Activated CD8-positive, alpha-beta memory T cell treated with anti-CD3 and anti-CD28 coated beads for 4 hours (primary cell): ENCODE measurements around the gene STARD9.
"Not testable (repeated sequence)": the region's sequence is repeated elsewhere in the genome, so short reads cannot be mapped to it uniquely, and the experiment has no call there.

Source experiments
- DNase-seq, 2 donors: peaks; one replicate each; pipeline ENCODE4 v3.0.0-alpha.2; 2020; ENCODE audit warnings: low read depth in 2 of 2

The STARD9 gene

GRCh38 chr15:42575188-42576039 lies at the start of gene STARD9:
STARD9 (plus strand) TSS chr15:42575606; CDS start chr15:42575716, 110 bp downstream.
- DNase-seq: peak; percentile 90 to 91

DNA sequence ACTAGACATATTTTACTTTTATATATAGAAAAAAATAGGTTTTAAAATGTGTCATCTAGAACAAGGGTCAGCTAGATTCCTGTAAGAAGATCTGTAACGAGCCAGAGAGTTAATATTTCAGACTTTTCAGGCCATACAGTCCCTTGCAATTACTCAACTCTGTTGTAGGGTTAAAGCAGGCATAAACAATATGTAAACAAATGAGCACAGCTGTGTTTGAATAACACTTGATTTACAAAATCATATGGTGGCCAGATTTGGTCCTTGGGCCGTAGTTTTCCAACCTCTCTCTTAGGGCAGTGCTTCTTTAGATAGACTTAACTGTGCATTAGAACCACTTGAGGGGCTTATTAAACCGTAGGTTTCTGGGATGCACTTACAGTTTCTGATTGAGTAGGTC lies 46.4 kb upstream of the STARD9 start:
- no peak for DNase-seq

DNA sequence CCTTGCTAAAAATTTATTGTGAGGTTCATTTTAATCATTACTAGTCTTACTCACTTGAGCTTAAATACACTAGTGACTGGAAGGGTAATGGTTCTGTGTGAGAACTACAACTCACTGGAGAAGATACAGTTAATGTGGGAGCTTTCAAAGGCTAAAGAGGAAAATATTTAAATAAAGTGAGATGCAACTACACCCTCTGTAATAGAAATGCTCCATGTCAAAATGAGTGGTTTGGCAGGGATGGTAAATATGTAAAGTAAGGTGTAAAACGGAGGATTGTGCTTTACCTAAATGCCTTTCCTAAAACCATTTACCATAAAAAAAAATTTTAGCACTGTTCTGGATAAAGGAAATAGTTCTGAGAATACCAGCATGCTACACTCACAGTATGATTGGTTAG lies 42.2 kb upstream of the STARD9 start:
- no peak for DNase-seq

DNA sequence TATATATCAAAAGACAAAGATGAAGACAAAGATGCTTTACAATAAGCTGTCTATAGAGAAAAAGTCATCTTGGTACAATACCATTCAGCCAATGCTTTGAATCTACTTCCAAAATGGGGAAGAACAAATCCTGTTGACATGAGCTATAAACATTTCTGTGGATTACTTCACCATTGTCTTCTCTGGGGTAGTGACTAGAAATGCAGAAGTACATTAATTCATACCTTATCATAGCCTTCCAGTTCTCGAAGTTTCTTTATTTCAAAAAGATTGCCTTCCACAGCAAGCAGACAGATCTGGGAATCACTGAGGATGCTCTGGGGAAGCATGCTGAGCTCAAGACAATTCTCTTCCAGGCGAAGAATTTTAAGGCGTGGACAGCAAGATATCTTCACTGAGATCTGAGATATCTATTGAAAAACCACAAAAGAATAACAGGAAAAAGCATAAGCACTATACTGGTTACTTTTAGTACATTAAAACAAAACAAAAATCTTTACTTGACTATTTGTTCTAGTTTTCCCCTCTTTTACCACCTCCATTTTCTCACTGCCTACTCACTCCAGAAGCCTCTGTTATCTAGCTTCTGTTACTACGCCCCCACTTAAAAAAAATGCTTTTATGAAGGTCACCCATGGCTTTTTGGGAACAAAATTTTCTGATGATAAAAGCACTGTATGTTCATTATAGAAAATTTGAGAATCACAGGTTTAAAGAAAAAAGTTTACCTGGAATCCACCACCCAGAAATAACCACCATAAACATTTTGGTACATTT lies 30.4 kb upstream of the STARD9 start:
- DNase-seq: no peak

- no peak for DNase-seq
These were observed 27.5 kb upstream of the STARD9 start for GRCh38 chr15:42547918-42548248.

GRCh38 chr15:42548249-42549031 lies 27.0 kb upstream of the STARD9 start, which contains the start of the genes HAUS2 and LRRC57:
HAUS2 (plus strand) TSS chr15:42548838; CDS start chr15:42548873, 35 bp downstream.
LRRC57 (minus strand) TSS chr15:42548793; CDS start chr15:42548434, 359 bp downstream.
- DNase-seq: peak; percentile 75 to 78

- DNase-seq: no peak
These were observed 26.3 kb upstream of the STARD9 start for GRCh38 chr15:42549032-42549491.

- no peak for DNase-seq
These were observed 25.5 kb upstream of the STARD9 start for GRCh38 chr15:42549741-42550392.

GRCh38 chr15:42553554-42553953 lies 21.9 kb upstream of the STARD9 start:
- no peak for DNase-seq

DNA sequence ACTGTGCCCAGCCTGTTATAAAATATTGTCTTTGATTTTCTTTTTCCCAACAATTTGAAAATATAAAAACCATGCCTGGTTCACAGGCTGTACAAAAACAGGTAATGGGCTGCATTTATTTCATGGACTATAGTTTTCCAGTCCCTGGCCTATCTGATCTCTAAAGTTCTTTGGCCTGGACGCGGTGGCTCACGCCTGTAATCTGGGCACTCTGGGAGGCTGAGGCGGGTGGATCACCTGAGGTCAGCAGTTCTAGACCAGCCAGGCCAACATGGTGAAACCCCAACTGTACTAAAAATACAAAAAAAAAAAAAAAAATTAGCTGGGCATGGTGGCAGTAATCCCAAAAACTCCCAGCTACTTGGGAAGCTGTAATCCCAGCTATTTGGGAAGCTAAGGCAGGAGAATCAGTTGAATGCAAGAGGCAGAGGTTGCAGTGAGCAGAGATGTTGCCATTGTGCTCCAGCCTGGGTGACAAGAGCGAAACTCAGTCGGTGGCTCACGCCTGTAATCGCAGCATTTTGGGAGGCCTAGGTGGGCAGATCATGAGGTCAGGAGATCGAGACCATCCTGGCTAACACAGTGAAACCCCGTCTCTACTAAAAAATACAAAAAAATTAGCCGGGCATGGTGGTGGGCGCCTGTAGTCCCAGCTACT lies 18.7 kb upstream of the STARD9 start:
- not testable (repeated sequence) for DNase-seq

- DNase-seq: no peak
These were observed 16.7 kb upstream of the STARD9 start for GRCh38 chr15:42558739-42559138.

DNA sequence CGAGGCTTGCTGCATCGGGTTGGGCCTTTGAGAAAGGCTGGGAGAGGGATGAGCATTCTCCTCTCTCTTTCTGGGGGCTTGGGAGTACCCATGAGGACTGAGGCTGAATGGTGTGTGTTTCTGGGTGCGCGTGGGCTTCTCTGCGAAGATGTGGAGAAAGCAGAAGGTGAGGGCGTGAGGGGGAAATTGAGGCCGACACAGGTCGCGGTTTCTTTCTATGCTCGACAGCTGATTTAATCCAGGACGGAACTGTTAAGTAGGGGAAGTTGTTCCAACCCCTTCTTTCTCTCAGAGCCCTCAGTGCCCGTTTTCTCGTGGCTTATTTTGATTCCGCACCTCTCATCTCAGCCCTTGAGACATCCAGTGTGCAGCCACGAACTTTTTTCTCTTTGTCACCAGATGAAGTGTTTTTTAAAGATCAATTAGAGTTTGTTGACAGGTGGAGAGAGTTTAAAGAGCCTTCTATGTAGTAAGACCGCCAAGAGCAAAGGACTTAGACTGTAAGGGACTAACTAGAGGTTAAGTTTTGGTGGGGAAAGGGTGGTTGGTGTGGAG lies 711 bp downstream of the STARD9 start:
- DNase-seq: peak in 1 of 2 donors; percentile 10

DNA sequence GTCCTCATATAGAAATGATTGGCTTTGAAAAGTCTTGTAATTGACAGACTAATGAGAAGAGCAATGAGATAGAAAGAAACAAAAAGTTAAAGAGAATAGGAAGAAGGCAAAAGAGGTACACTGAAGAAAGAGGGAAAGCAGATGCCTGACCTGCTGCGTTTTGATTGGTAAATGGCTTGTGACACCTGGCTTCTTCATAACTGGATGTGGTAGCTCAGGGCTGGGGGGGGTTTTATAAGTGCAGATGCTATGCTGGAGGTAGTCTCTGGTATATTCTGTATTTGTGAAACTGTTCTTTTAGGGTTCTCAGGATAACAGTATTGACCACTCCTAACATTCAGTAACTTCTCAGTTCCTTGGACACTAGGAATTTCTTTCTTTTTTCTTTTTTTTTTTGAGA lies 1.4 kb downstream of the STARD9 start:
- no peak for DNase-seq

- DNase-seq: no peak
These were observed 2.2 kb downstream of the STARD9 start for GRCh38 chr15:42577514-42578031.

- no peak for DNase-seq
These were observed 3.7 kb downstream of the STARD9 start for GRCh38 chr15:42578984-42579537.

DNA sequence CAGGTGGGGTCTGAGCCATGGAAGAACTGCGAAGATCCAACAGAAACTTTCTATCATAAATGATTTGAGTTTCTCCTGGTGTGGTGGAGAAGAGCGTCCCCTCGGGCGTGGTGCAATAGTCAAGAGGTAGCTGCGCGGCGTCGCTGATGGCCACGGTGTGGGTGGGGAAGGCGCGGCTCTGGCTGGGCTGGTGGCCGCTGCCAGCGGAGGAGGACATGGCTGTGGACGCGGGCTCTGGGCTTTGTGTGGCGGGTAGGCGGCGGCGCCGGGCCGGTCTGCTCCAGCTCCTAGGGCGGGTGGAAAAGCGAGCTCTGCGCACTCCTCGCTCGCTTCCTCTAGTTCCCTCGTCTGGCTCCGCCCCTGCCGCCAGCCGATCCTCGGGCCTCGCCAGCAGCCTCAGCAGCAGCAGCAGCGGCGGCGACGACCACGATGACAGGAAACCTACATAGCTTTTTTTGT lies 5.9 kb downstream of the STARD9 start:
- DNase-seq: peak; percentile 54 to 58

GRCh38 chr15:42582569-42583375 lies 7.4 kb downstream of the STARD9 start:
- DNase-seq: no peak

DNA sequence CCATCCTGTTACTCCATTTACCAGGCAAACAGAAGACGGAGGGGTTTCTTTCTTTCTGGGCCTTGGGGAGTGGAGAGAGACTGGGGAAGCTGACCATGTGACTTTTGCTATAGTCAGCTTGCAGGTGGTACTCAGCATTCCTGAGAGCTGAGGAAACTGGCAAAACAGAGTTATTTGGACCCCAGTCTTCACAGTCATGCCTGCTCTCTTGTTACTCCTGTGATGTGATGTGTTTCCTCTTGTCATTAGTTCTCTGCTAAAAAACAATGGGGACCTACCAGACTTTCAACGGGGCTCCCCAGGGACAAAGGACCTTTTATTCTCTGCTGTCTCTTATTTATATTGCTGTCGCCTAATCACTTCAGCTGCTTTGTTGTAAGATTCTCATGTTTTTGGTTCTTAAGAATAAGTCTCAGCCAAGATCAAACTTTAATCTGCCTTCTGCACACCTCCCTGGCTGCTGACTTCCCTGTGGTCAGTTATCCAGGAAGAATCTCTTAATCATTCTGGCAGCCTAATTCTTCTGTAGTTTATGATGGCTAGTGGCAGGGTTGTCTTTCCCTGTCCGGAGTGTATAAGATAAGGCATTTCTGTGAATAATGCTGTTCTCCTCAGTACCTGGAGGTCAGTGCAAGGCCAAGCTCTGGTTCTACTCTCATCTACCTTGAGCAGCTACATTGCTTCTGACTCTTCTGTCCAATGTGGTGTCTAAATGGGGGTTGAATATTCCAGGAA lies 8.8 kb downstream of the STARD9 start:
- no peak for DNase-seq
